Testis (tissue), 2 donors: ENCODE results near the gene CCDC51.

Experiments used
- CTCF ChIP-seq, 3 experiments: fragments of 450-650 bp in 2 of 3; fragments of 200-600 bp in 1 of 3; sonication (generic) in 1 of 3; IDR thresholded peaks; one replicate each; pipeline ENCODE4 v1.5.1; 2016 to 2019; ENCODE audit warnings: antibody characterized with exemption in 3 of 3, mild to moderate bottlenecking in 2 of 3, moderate library complexity in 1 of 3
- POLR2A ChIP-seq: fragments of 450-650 bp; IDR thresholded peaks from one replicate; pipeline ENCODE4 v1.6.1; 2017; ENCODE audit warnings: antibody characterized with exemption, mild to moderate bottlenecking, moderate library complexity

DNA sequence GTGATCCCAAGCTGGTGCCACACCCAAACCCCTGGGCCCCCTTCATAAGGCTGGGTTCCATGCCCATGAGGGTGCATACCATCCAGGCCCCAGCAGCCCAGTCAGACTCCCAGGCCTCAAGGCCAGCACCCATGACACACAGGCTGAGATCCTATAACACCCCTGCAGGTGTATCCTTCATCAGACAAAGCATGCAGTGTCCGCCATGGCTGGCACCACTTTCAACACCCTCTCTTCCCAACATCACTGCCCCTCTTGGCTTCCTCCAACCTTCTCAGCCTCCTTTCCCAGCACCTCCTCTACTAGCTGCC is 3.5 kb downstream of the CCDC51 start:
- TF ChIP-seq CTCF (IDR thresholded peaks at IDR 0.05) (no peak), POLR2A (no peak)
